Left colon (tissue), 2 donors: ENCODE measurements around the gene COMMD2. TPM values are rescaled to one million over a fixed set of nuclear protein-coding genes. Genes with fewer than 3 reads are reported as not detected.
A peak's percentile ranks its signal among the peaks of the same experiment; 100 is the strongest.

Experiments used
- ATAC-seq: fragments of 200-7000 bp; cut with Tn5 transposase; one replicate; pipeline ENCODE4 v1.9.1; 2020; ENCODE audit warnings: mild to moderate bottlenecking, moderate library complexity
- DNase-seq, 2 donors: peaks; one replicate each; pipeline ENCODE4 v3.0.0-alpha.2; 2020
- intact Hi-C, 2 donors: fragments of 100-400 bp; cut with DNase I in 1 of 2; cut with micrococcal nuclease in 1 of 2; formaldehyde crosslinking; loops; one replicate each; pipeline versions ENCODE4 v1.11.2 to v1.14.0; 2022; cut with DNase I, micrococcal nuclease
- total RNA-seq, 2 donors: library from RNA; stranded (reverse); fragmentation: NEBNext Ultra II Directional; extraction: Animal tissue kit (Norgen Biotek cat#: 25700); gene quantifications; one replicate each; pipeline ENCODE4 v1.2.1, GENCODE V29; 2021
- donor health status: DM: no; HTN: no; CAD: no.
- donor health status: DM: yes; HTN: yes; CAD: no.

Gene COMMD2
- total RNA-seq, 2 donors from 2014 or later = 25.5 to 27.5 TPM

DNA sequence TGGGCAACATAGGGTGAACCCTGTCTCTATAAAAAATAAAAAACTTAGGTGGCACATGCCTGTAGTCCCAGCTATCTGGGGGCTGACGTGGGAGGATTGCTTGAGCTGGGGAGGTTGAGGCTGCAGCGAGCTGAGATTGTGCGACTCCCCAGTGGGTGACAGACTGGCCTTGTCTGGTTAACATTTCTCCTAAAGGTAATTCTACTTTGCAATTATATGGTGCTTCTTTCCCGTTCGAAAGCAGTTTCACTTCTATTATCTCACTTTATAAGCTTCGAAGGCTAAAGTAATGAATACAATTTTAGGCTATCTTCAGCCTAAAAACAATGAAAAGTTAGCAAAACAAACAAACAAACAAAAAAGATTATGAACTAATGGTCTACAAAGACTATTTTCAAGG, 35.3 kb downstream of the COMMD2 start:
- no peak for DNase-seq
- intact Hi-C loops = loop anchor here in 1 of 2 donors (5.0 kb wide), 1 partner anchor 205 kb away; no protein-coding TSS in a partner anchor
- no peak for ATAC-seq

DNA sequence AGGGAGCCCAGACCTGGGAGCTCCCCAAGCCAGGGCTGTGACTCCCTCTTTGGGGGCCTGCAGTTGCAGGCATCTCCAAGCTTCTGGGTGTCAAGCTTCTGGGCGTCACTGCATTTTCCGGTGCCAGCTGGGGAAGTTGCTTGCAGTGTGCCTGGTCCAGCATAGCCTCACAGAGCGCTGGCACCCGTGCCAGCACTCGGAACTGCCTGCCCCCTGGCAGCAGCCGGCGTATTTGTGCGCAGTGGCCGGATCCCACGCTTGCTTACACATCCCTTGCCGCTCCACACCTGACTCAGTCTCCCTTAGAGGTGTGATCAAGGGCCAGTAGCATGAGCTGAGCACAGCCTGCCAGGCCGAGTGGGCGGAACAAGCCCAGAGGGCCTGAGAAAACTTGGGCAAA, 37.0 kb downstream of the COMMD2 start:
- ATAC-seq = no peak
- DNase-seq = no peak
- intact Hi-C loops = loop anchor here in 1 of 2 donors (5.0 kb wide), 1 partner anchor 203 kb away; no protein-coding TSS in a partner anchor

DNA sequence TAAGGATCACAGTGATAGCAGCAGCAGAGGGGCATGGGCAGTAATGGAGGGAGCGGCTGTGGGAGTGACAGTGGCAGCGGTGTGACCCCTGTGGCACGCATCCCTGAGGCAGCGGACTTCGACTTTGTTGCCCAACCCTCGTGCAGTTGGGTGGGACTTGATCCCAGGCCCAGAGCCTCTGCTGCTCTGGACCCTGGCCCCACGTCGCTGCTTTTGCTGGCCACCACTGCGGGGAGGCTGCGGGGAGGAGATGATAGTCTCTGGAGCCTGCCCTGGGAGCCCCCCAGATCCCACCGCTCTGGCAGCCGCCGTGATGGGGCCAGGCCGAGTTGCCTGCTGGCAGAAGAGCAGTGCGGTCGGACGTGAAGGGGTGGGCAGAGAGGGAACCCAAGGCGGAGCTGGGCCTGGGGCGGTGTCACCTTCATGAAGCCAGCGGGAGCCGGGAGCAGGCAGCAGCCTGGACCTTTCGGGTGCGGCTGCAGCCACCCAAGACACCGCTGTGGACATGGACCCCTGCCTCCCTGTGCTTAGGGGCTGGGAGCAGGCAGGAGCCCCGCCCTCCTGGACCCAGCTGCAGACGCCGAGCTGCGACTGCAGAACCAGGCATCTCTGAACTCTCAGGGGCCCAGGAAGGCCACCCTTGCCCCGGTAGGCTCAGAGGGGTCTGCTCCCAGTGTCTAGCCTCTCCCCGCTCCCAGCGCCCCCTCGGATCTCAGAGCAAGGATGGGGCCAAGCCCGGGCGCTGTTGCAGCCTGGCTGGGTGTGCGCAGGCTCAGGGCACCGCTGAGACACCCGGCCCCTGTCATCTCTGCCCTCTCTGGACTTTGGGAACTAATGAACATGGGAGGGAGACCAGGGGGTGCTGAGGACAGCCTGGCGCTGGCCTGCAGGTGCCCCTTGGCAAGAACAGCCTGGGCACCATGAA, 38.3 kb downstream of the COMMD2 start:
- intact Hi-C loops = no loop called here
- DNase-seq (no peak), ATAC-seq (no peak)

DNA sequence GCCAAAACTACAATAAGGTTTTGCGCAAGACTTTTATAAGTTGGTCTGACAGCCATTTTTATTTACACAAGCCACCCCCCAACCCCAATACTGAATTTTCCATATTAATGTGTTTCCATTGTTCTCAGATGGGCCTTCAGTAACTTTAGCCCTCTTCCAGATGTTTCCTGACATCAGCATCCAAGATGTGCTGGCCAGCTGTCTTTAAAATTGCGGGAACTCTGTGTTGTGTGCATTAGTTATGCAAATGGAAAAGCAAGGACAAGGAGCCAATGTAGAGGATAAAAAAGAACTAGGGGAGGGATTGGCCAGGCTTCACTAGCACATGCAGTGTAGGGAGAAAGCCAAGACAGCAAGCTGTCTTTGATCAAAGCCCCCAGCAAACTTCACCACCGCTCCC, 45.4 kb downstream of the COMMD2 start:
- ATAC-seq = no peak
- intact Hi-C loops = no loop called here
- no peak for DNase-seq

DNA sequence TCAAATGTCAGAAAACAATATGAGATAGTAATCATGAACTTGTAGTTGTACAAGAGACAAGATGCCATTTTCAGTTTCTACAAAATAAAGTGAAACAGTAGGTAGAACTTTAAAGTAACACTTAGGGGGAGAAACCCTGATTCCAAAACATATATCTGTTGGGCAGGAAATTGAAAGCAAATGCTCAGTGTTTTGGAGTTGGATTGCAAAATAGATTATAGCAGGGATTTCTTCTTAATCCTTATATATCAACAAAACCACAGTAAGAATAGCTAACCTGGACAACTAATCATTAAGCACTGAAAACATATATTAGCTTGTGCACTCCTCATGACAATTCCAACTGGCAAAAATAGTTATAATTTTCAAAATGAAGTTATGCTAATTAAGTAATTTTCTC, 46.9 kb downstream of the COMMD2 start:
- intact Hi-C loops = no loop called here
- DNase-seq = no peak
- ATAC-seq = no peak

DNA sequence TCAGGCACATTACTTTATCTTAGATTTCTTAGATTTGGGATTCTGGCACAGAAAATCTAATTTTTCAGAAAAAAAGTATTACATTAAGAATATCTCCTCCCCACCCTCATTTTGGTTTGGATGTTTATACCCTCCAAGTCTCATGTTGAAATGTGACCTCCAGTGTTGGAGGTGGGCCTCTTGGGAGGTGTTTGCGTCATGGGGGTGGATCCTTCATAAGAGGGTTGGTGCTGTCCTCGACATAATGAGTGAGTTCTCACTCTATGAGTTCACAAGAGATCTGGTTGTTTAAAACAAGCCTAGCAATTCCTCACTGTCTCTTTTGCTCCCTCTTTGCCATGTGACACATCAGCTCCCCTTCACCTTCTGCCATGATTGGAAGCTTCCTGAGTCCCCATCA, 48.8 kb downstream of the COMMD2 start:
- intact Hi-C loops = no loop called here
- peak in 1 of 2 donors; percentile 44 for DNase-seq
- ATAC-seq = no peak

DNA sequence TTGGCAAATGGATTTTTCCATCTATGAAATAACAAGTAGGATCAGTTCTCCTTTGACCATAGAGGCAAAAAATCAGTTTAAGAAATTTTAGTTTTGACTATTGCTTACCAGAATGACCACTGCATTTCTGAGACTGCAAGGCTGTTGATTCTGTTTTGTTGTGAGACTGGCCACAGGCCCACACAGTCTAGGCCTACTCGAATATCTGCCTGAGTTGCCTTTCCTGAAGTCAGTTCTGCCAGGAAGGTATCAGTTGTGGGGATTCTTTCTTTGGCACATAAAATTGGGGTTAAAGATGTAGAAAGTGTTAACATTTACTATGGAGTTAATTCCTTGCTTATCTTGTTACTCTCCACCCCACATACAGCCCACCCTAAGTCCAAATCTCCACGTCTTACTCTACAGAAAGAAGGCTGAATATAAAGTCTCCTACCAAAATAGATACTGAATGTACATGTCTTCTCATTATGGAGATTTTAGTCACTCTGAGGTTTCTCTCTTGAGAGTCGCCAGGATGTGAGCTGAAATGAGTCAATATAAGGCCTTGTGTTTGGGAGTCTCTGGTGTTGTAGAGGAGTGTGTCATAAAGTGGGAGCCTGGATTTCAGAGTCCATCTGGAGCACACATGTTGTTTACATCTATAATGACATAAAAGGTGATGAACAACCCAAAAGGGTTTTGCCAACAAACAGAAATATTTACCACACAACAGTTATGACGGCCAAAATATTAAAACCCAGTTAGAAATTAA, 49.4 kb downstream of the COMMD2 start:
- intact Hi-C loops = no loop called here
- DNase-seq (no peak), ATAC-seq (no peak)

DNA sequence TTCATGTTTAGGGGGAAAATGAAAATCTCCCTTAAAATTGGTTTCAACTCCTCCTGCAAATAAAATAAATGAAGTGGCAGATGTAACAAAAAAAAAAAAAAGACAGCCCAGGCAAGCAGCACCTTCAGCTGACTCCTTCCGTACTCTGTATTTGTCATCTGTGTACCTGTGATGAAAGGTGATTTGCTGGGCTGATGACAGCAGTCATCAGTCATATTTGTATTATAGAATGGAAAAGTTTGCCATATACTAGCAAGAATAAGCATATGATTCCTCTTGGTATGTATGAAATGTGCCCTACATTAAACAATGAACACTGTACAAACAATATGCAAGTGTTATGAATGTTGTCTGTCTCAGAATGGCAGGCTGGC, 50.3 kb downstream of the COMMD2 start:
- DNase-seq = no peak
- intact Hi-C loops = no loop called here

DNA sequence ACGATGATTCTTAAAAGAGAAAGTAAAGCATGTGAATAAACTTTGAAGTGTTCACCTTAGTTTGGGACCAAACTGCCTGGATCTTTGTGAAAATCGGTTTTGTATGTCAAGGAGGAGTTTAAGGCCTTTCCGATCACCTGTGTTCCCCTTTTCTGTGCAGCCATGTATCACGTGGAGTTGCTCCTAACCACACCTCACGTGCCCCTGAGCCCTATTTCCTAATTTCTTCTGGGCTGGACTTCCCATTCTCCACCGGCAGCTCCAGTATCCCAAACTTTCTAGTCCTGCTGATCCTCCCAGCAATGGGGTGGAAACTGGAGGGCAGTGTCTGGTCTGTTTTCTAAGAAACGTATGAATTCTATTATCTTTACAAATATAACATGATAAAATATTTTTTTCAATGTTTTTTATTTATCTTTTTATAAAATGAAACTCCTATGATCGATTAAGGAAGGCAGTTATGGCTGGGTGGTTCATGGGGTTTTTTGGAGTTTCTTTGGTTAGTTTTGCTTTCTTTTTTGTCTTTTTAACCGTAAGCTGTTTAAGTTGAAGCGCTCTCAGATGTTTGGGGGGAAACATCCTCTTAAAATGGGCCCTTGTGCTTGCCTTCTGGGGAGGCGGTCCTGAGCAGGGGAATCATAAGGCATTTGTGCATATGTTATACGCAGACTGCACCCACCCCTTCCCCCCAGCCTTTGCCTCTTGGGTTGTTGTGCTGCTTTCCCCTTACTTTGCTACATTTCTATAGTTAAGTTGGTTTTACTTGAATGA, 50.9 kb downstream of the COMMD2 start:
- no peak for ATAC-seq
- no peak for DNase-seq
- intact Hi-C loops = no loop called here

More for the DNA sequence above, 50.3 kb downstream of the COMMD2 start:
- ATAC-seq = no peak

Other genes starting within 250 kb of the COMMD2 start
- 10 to 100 TPM in 1 of 2 donors, 1 to 10 TPM in 1; 8.4 to 27.2 TPM for gene WWTR1, start 94.5 kb downstream of the COMMD2 start, total RNA-seq
- gene ANKUB1, start 40.1 kb upstream of the COMMD2 start, total RNA-seq = not detected
- gene RNF13, start 60.7 kb upstream of the COMMD2 start, total RNA-seq = 10 to 100 TPM; 47.5 to 61.7 TPM
- gene PFN2, start 218.4 kb upstream of the COMMD2 start, total RNA-seq = 10 to 100 TPM; 35.6 to 49.7 TPM